CD4-positive, alpha-beta memory T cell (primary cell): ENCODE measurements around the gene UCHL5. TPM values are rescaled to one million over a fixed set of nuclear protein-coding genes. Genes with fewer than 3 reads are reported as not detected.

Experiments
- CTCF ChIA-PET: fragments of 350-600 bp; sonication (Branson Sonifier 250); formaldehyde crosslinking; loops from one replicate; lab custom pipeline; 2021; ENCODE audit warnings: inconsistent platforms; ENCODE audit not compliant: partially characterized antibody; lab: Charles Lee
- POLR2A ChIA-PET: fragments of 350-600 bp; sonication (Branson Sonifier 250); formaldehyde crosslinking; loops from one replicate; lab custom pipeline; 2021; ENCODE audit not compliant: partially characterized antibody; lab: Charles Lee
- DNase-seq, 5 donors: peaks; one replicate each; pipeline versions ENCODE4 v3.0.0 to v3.0.0-alpha.2; 2020 to 2022; ENCODE audit warnings: mixed read lengths in 1 of 5
- H3K27ac ChIP-seq: one replicate; pipeline ENCODE4 v1.7.0; 2013; ENCODE audit warnings: low read depth, low read length
- H3K27me3 ChIP-seq: 2 replicates; pipeline ENCODE4 v1.7.0; 2013; ENCODE audit warnings: mild to moderate bottlenecking, low read length, moderate library complexity; ENCODE audit not compliant: insufficient read depth
- H3K36me3 ChIP-seq: 2 replicates; pipeline ENCODE4 v1.7.0; 2013; ENCODE audit warnings: mild to moderate bottlenecking, low read length, moderate library complexity; ENCODE audit not compliant: insufficient read depth
- H3K4me1 ChIP-seq: 2 replicates; pipeline ENCODE4 v1.7.0; 2013; ENCODE audit warnings: mild to moderate bottlenecking, low read length, moderate library complexity; ENCODE audit not compliant: insufficient read depth
- H3K4me3 ChIP-seq, 2 donors: one replicate each; pipeline ENCODE4 v1.7.0; 2013; ENCODE audit warnings: low read length in 2 of 2, mild to moderate bottlenecking in 1 of 2
- H3K9me3 ChIP-seq, 2 donors: one replicate each; pipeline ENCODE4 v1.7.0; 2013; ENCODE audit warnings: low read length in 2 of 2, control low read depth in 1 of 2; ENCODE audit not compliant: control insufficient read depth in 1 of 2
- H3K27ac Mint-ChIP-seq, 7 donors: one replicate each; pipeline ENCODE4 v1.8.0; 2020 to 2021; ENCODE audit warnings: mixed read lengths in 7 of 7, mild to moderate bottlenecking in 6 of 7, inconsistent platforms in 3 of 7, moderate library complexity in 3 of 7
- H3K27me3 Mint-ChIP-seq, 2 donors: one replicate each; pipeline ENCODE4 v1.8.0; 2020 to 2021; ENCODE audit warnings: mixed read lengths in 2 of 2
- H3K36me3 Mint-ChIP-seq, 2 donors: one replicate each; pipeline ENCODE4 v1.8.0; 2020 to 2021; ENCODE audit warnings: mixed read lengths in 2 of 2, inconsistent platforms in 1 of 2, mild to moderate bottlenecking in 1 of 2
- H3K4me1 Mint-ChIP-seq, 4 donors: one replicate each; pipeline ENCODE4 v1.8.0; 2020 to 2021; ENCODE audit warnings: mixed read lengths in 4 of 4, mild to moderate bottlenecking in 1 of 4
- H3K4me3 Mint-ChIP-seq, 8 donors: one replicate each; pipeline ENCODE4 v1.8.0; 2020 to 2021; ENCODE audit warnings: mixed read lengths in 8 of 8, mild to moderate bottlenecking in 7 of 8, moderate library complexity in 6 of 8, inconsistent platforms in 3 of 8
- H3K9me3 Mint-ChIP-seq, 8 donors: one replicate each; pipeline ENCODE4 v1.8.0; 2020 to 2021; ENCODE audit warnings: mixed read lengths in 8 of 8, mild to moderate bottlenecking in 5 of 8, inconsistent platforms in 3 of 8, moderate library complexity in 1 of 8
- intact Hi-C: fragments of 100-400 bp; cut with micrococcal nuclease; formaldehyde crosslinking; loops from one replicate; pipeline ENCODE4 v1.15.1; 2023
- polyA plus RNA-seq, 2 donors: library from polyadenylated mRNA; unstranded; fragments of 300-500 nt; fragmentation: Illumina TruSeq; gene quantifications; one replicate each; pipeline ENCODE4 v1.2.3, GENCODE V29; 2021
- total RNA-seq, 2 experiments: library from RNA; stranded (reverse); gene quantifications; one replicate each; pipeline ENCODE4 v1.2.3, GENCODE V29; 2021

Gene UCHL5, protein sequence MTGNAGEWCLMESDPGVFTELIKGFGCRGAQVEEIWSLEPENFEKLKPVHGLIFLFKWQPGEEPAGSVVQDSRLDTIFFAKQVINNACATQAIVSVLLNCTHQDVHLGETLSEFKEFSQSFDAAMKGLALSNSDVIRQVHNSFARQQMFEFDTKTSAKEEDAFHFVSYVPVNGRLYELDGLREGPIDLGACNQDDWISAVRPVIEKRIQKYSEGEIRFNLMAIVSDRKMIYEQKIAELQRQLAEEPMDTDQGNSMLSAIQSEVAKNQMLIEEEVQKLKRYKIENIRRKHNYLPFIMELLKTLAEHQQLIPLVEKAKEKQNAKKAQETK
- 10 to 100 TPM; 31.2 to 34.6 TPM for total RNA-seq
- polyA plus RNA-seq, result 10 to 100 TPM; 45.9 to 72.8 TPM

DNA sequence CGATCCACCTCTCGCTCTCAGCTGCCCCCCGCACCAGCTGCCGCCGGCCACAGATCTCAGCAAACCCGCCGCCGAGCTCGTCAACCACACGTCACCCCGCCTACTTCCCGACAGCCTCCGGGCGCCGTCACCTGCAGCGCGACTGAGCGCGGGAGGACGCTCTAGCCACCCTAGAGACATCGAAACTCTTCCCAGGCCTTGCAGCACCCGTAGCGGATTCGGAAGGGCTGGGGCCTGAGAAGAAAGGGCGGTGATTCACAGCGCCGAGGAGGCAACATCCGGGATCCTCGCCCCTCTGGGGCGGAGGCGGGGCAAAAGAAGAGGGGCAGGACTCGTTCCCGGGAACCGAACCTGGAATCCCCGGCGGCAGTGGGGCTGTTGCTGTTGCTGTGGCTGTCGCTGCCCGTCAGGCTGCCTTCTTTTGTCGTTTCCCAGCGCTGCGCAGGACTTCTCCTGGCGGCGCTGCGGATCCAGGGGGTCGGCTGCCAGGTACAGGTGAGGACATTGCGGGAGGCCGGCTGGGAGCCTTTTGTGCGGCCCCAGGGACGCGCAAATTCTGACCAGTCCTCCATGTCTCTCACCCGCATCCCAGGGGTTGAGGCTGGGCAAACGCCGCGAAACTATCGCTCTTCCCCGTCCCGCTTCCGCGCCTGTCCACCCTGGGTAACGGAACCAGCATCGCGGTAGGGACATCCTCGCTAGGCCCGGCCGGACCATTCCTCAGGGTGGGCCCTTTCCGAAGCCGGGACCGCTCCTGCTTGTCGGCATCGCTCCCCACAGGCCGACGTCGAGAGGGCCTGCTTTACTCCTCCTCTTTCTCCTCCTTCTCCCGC is at the start of gene UCHL5, which contains the start of gene RO60:
UCHL5 (minus strand) TSS at position 79 of the 833 bp plus-strand sequence. CDS start 100 bp downstream, outside the sequence.
RO60 (plus strand) TSS at position 331 of the 833 bp plus-strand sequence. CDS start 9,443 bp downstream, outside the sequence.
- Histone ChIP-seq H3K4me3 (peak within 1 kb of the TSS; percentile 73 to 91), H3K36me3 (no peaks in the 10 kb centered on the region), H3K9me3 (no peaks in the 10 kb centered on the region), H3K27ac (peak within 1 kb of the TSS; percentile 89), H3K4me1 (peaks cover 60% of the 10 kb centered on the region), H3K27me3 (no peaks in the 10 kb centered on the region)
- POLR2A ChIA-PET, result interaction anchor here (0.6 to 3.7 kb wide), 18 partner anchors 12 to 1229 kb away, joined by 3 to 65 read pairs (median 4); partner anchors contain the start of genes CDC73, GLRX2 and RGS2
- DNase-seq, result peak; percentile 94 to 97 (median 96)
- peak within 1 kb of the TSS; percentile 90 to 100 (median 99) for H3K4me3 Mint-ChIP-seq
- intact Hi-C loops, result loop anchor here (1.0 to 5.0 kb wide), 4 partner anchors 46 to 1233 kb away; partner anchors contain the start of genes CDC73, GLRX2 and RGS2
- CTCF ChIA-PET, result interaction anchor here (0.8 to 2.2 kb wide), 14 partner anchors 11 to 255 kb away, joined by 3 to 28 read pairs (median 6); partner anchors contain the start of genes CDC73, GLRX2 and RGS2
- H3K36me3 Mint-ChIP-seq, result peaks cover 0 to 19% of the 10 kb centered on the region in 2 donors
- peaks cover 41 to 79% (median 59%) of the 10 kb centered on the region in 4 donors for H3K4me1 Mint-ChIP-seq
- peak within 1 kb of the TSS; percentile 95 to 100 (median 99) for H3K27ac Mint-ChIP-seq
- peaks cover 0 to 1% of the 10 kb centered on the region in 2 donors for H3K27me3 Mint-ChIP-seq
- peaks cover 0 to 4% (median 0%) of the 10 kb centered on the region in 8 donors for H3K9me3 Mint-ChIP-seq

DNA sequence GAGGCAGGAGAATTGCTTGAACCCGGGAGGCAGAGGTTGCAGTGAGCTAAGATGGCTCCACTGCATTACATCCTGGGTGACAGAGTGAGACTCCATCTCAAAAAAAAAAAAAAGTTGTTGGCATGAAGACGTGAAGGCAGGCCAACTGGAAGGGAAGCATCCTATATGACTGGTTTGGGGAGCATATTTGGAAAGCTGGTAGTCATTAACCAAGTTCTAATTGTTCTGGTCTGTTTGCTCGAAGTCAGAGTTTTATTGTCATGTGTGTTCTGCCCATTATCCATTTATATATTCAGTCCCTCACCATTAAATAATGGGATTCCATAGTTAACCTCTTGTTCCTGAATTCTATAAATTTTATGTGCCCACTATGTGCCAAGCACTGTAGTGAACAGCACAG is 49.3 kb upstream of the UCHL5 start:
- Mint-ChIP-seq H3K27me3 (no peaks in the 10 kb centered on the region), H3K36me3 (peaks cover 0 to 4% of the 10 kb centered on the region in 2 donors), H3K27ac (no peak overlapping the region), H3K4me3 (no peak overlapping the region), H3K9me3 (no peaks in the 10 kb centered on the region), H3K4me1 (peaks cover 10 to 21% (median 13%) of the 10 kb centered on the region in 4 donors)
- DNase-seq, result no peak
- intact Hi-C loops, result loop anchor here (5.0 kb wide), 1 partner anchor 301 kb away; the partner anchor contains the start of gene RGS2
- Histone ChIP-seq H3K27ac (no peak overlapping the region), H3K27me3 (no peaks in the 10 kb centered on the region), H3K36me3 (no peaks in the 10 kb centered on the region), H3K4me3 (no peak overlapping the region), H3K9me3 (no peaks in the 10 kb centered on the region), H3K4me1 (peaks cover 9% of the 10 kb centered on the region)
- CTCF ChIA-PET, result interaction anchor here (0.9 to 1.2 kb wide), 2 partner anchors 9 to 12 kb away, joined by 3 to 5 read pairs; partner anchors contain the start of gene CDC73
- POLR2A ChIA-PET, result no interaction called here

DNA sequence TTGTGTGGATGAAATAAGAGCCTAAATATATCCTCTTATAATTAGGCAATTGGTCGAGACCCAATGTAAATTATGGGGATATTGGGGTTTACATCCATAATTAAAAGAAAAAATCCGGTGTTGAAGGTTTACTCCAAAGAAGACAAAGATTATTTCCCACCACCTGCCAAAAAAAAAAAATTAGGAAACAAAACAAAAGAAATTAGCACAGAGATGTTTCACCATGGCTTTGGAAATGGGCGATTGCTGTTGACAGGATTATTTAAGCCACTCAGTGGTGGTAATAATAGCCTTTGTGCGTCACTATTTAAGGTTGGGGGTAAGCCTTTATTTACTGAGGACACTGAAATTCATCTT is 46.6 kb upstream of the UCHL5 start:
- CTCF ChIA-PET, result interaction anchor here (2.3 kb wide), 1 partner anchor 47 kb away, joined by 10 read pairs; the partner anchor contains the start of genes RO60 and UCHL5
- H3K9me3 Mint-ChIP-seq, result no peaks in the 10 kb centered on the region
- intact Hi-C loops, result loop anchor here (1.0 to 5.0 kb wide), 3 partner anchors 16 to 298 kb away; partner anchors contain the start of genes RGS2, RO60 and UCHL5
- H3K27ac Mint-ChIP-seq, result peak overlapping the region in 6 of 7 donors; percentile 61 to 92 (median 89)
- H3K4me1 ChIP-seq, result peaks cover 18% of the 10 kb centered on the region
- H3K4me1 Mint-ChIP-seq, result peaks cover 17 to 30% (median 24%) of the 10 kb centered on the region in 4 donors
- peaks cover 3 to 4% of the 10 kb centered on the region in 2 donors for H3K36me3 Mint-ChIP-seq
- no peaks in the 10 kb centered on the region for H3K9me3 ChIP-seq
- H3K27ac ChIP-seq, result peak overlapping the region; percentile 59
- DNase-seq, result no peak
- H3K27me3 ChIP-seq, result no peaks in the 10 kb centered on the region
- H3K4me3 ChIP-seq, result peak overlapping the region in 1 of 2 donors; percentile 65
- POLR2A ChIA-PET, result interaction anchor here (1.9 to 5.8 kb wide), 2 partner anchors 16 to 299 kb away, joined by 7 to 44 read pairs; partner anchors contain the start of gene CDC73
- no peaks in the 10 kb centered on the region for H3K27me3 Mint-ChIP-seq
- H3K36me3 ChIP-seq, result no peaks in the 10 kb centered on the region
- peak overlapping the region; percentile 82 to 97 (median 92) for H3K4me3 Mint-ChIP-seq

DNA sequence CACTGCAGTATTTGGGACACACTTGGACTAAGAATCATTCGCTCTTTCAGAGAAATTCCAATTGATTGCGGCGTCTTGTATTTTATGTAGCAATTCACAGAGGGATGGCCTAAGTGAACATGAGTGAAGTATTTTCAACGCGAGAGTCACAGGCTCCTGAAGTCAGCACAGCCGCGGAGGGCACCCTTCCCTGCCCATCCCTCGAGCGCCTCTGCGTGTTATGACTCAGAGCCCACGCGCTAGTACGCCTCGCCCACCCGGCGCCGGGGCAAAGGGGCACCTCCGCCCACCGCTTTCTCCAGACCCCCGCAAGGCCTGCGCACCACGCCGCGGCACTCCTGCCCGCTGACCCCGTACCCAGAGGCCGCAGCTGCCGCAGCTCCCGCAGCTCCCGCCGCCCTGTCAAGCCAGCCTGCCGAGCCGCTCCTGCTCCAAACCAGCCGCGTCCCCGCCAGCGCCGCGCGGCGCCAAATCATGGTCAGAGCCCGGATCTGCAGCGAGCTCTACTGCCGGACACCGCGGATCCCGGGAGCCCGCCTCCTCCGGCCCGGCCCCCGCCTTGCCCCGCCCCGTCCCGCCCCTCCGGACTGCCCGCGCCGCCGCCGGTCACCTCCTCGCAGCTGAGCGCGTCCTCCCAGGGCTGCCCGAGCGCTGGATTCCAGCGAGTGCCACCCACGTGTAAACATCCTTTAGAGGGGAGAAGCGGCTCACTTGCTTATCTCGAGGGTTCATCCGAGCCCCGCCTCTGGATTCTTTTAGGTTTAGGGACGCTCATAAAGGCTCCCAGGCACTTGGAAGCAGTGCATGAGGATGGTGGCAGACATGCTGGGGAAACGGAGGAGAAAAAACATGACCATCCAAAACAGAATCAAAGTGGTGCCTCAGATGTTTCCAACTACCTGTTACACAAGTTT is 46.0 kb upstream of the UCHL5 start, which contains the start of gene GLRX2:
GLRX2 (minus strand) TSS at position 508 of the 914 bp plus-strand sequence; CDS start at position 476, 32 bp downstream.
- POLR2A ChIA-PET, result interaction anchor here (1.7 to 5.8 kb wide), 3 partner anchors 17 to 298 kb away, joined by 7 to 44 read pairs (median 14); partner anchors contain the start of genes CDC73, RO60 and UCHL5

DNA sequence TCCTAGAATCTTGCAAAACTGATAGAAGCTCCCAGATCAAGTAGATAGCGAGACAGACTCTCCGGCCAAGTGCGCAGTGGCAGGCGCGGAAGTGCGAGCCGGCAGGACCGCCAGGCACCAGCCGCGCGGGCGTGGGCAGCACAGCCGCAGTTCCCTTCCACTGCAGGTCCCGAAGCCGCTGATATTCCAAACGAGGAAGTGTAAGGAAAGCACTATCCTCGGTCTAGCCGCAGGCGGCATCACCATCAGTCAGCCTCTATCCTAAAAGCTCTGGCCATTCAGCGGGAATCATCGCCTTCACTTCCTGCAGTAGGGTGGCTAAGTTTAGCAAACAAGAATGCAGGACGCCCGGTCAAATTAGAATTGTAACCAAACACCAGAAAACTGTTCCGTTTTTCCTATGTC is 45.3 kb upstream of the UCHL5 start:
- Mint-ChIP-seq H3K27me3 (no peaks in the 10 kb centered on the region), H3K27ac (peak overlapping the region in 6 of 7 donors; percentile 61 to 95 (median 90)), H3K4me3 (peak overlapping the region; percentile 94 to 98 (median 95)), H3K9me3 (no peaks in the 10 kb centered on the region), H3K4me1 (peaks cover 19 to 30% (median 24%) of the 10 kb centered on the region in 4 donors), H3K36me3 (peaks cover 3 to 14% of the 10 kb centered on the region in 2 donors)
- H3K9me3 ChIP-seq, result no peaks in the 10 kb centered on the region
- peak overlapping the region; percentile 65 to 94 for H3K4me3 ChIP-seq
- intact Hi-C loops, result no loop called here
- DNase-seq, result peak in 3 of 5 donors; percentile 11 to 40 (median 25)
- peaks cover 18% of the 10 kb centered on the region for H3K4me1 ChIP-seq
- ChIA-PET POLR2A (interaction anchor here (1.0 to 5.8 kb wide), 5 partner anchors 17 to 1185 kb away, joined by 3 to 44 read pairs (median 7); partner anchors contain the start of genes CDC73, RO60 and UCHL5), CTCF (interaction anchor here (1.8 to 2.3 kb wide), 2 partner anchors 17 to 46 kb away, joined by 8 to 10 read pairs; partner anchors contain the start of genes CDC73, RO60 and UCHL5)
- H3K36me3 ChIP-seq, result peaks cover 4% of the 10 kb centered on the region
- peak overlapping the region; percentile 59 for H3K27ac ChIP-seq
- no peaks in the 10 kb centered on the region for H3K27me3 ChIP-seq

More for the DNA sequence above, 46.0 kb upstream of the UCHL5 start, which contains the start of gene GLRX2:
- Mint-ChIP-seq H3K27ac (peak within 1 kb of the TSS; percentile 61 to 95 (median 91)), H3K9me3 (no peaks in the 10 kb centered on the region), H3K4me1 (peaks cover 19 to 30% (median 24%) of the 10 kb centered on the region in 4 donors), H3K27me3 (no peaks in the 10 kb centered on the region), H3K4me3 (peak within 1 kb of the TSS; percentile 94 to 98 (median 95)), H3K36me3 (peaks cover 3 to 9% of the 10 kb centered on the region in 2 donors)
- Histone ChIP-seq H3K27me3 (no peaks in the 10 kb centered on the region), H3K27ac (peak within 1 kb of the TSS; percentile 59), H3K36me3 (no peaks in the 10 kb centered on the region), H3K9me3 (no peaks in the 10 kb centered on the region), H3K4me1 (peaks cover 18% of the 10 kb centered on the region), H3K4me3 (peak within 1 kb of the TSS; percentile 65 to 94)
- CTCF ChIA-PET, result interaction anchor here (1.8 to 2.3 kb wide), 2 partner anchors 16 to 46 kb away, joined by 8 to 10 read pairs; partner anchors contain the start of genes CDC73, RO60 and UCHL5
- intact Hi-C loops, result loop anchor here (1.0 to 5.0 kb wide), 3 partner anchors 16 to 298 kb away; partner anchors contain the start of genes RGS2, RO60 and UCHL5
- peak; percentile 43 to 71 (median 58) for DNase-seq
